RWPE1 (cell line): ENCODE measurements around the gene PTPRD.

ENCODE experiments used
- CTCF ChIA-PET: fragments of 350-600 bp; sonication (Branson Sonifier 250); formaldehyde crosslinking; extraction: SDS; loops from one replicate; lab custom pipeline; 2021; lab: Yijun Ruan, JAX
- POLR2A ChIA-PET: fragments of 400-600 bp; formaldehyde crosslinking; extraction: SDS; loops from one replicate; lab custom pipeline; 2020; ENCODE audit warnings: antibody characterized with exemption; ENCODE audit not compliant: low non-redundant PET; lab: Yijun Ruan, JAX
- DNase-seq: peaks from one replicate; pipeline ENCODE4 v3.0.0; 2012; ENCODE audit warnings: low spot score
- H3K27ac ChIP-seq: fragments of 450-650 bp; 2 replicates; pipeline ENCODE4 v1.5.1; 2017
- CTCF ChIP-seq: fragments of 450-650 bp; conservative IDR thresholded peaks from 2 replicates; pipeline ENCODE4 v1.5.1; 2017; ENCODE audit warnings: low read depth, mild to moderate bottlenecking

The PTPRD gene

GRCh38 chr9:8412327-8412726 lies 2200.5 kb downstream of the PTPRD start:
- no peak for DNase-seq
- no peak for TF ChIP-seq CTCF
- ChIA-PET CTCF (interaction anchor here (0.6 kb wide), 1 partner anchor 51 kb away, joined by 4 read pairs; no protein-coding TSS in a partner anchor), POLR2A (no interaction called here)
- no peak overlapping the region for H3K27ac ChIP-seq

GRCh38 chr9:8408575-8409190 lies 2204.1 kb downstream of the PTPRD start:
- TF ChIP-seq CTCF, result no peak
- H3K27ac ChIP-seq, result no peak overlapping the region
- POLR2A ChIA-PET, result no interaction called here
- CTCF ChIA-PET, result interaction anchor here (0.6 kb wide), 1 partner anchor 190 kb away, joined by 3 read pairs; no protein-coding TSS in a partner anchor
- no peak for DNase-seq

- CTCF ChIA-PET, result no interaction called here
- POLR2A ChIA-PET, result no interaction called here
- no peak for DNase-seq
- H3K27ac ChIP-seq, result no peak overlapping the region
- no peak for TF ChIP-seq CTCF
Observed at GRCh38 chr9:8401961-8402705, 2210.7 kb downstream of the PTPRD start.

GRCh38 chr9:8400378-8400777 lies 2212.4 kb downstream of the PTPRD start:
- POLR2A ChIA-PET, result no interaction called here
- TF ChIP-seq CTCF, result no peak
- CTCF ChIA-PET, result no interaction called here
- no peak for DNase-seq
- H3K27ac ChIP-seq, result no peak overlapping the region

GRCh38 chr9:8395022-8395421 lies 2217.8 kb downstream of the PTPRD start:
- ChIA-PET CTCF (no interaction called here), POLR2A (no interaction called here)
- no peak overlapping the region for H3K27ac ChIP-seq

GRCh38 chr9:8394341-8394740 lies 2218.5 kb downstream of the PTPRD start:
- DNase-seq, result no peak
- TF ChIP-seq CTCF, result no peak
- ChIA-PET CTCF (no interaction called here), POLR2A (no interaction called here)
- no peak overlapping the region for H3K27ac ChIP-seq

More at GRCh38 chr9:8395022-8395421, 2217.8 kb downstream of the PTPRD start:
- no peak for TF ChIP-seq CTCF
- no peak for DNase-seq
